ENCODE data around the gene IRX2. TPM values are rescaled to one million over a fixed set of nuclear protein-coding genes. Genes with fewer than 3 reads are reported as not detected.

IRX2 gene
- total RNA-seq, 1 donor from 2014 or later: 31.4 TPM

DNA sequence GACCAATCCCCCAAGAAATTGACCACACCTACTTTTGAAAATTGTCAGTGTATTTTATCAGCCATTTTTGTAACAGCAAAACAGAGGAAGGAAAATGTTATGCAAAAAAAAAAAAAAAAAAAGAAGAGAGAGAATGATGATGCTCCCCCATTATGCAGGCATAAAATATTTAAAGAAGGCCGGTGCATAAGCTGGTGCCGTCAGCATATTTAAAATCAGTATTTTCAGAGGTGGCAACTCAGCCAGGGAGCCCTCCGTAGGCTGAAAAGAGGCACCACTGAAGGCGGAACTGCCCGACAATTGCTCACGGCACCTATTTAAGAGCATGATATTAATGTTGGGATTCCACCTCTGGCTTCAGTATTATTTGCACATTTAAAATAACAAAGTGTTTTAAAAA lies 33.4 kb downstream of the IRX2 start:
- Mint-ChIP-seq H3K9me3 (no peaks in the 10 kb centered on the region), H3K27me3 (peaks cover 12% of the 10 kb centered on the region), H3K27ac (no peak overlapping the region)

DNA sequence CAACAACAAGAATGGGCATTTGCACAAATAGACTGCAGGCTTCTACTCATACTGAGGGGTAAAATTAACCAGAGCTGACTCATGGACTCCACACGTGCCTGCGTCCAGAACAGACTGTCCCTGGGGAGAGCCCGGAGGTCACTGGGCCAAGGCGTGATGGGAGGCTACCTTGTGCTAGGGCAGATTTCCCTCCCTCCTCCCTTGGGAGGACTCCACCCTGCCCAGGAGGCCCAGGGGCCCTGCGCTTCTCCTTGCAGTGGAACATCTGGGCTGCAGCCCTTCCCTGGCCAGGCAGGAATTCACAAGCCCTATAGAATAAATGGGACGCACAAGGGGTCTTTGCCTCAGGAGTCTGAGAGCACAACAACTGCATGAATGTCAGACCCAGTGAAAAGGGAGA lies 35.6 kb downstream of the IRX2 start:
- Mint-ChIP-seq H3K9me3 (no peaks in the 10 kb centered on the region), H3K27me3 (peaks cover 16% of the 10 kb centered on the region), H3K27ac (no peak overlapping the region), H3K4me3 (no peak overlapping the region), H3K4me1 (ENCODE audit: unreplicated experiment) (no peaks in the 10 kb centered on the region), H3K36me3 (no peaks in the 10 kb centered on the region)
- TF ChIP-seq, protein P1, sequence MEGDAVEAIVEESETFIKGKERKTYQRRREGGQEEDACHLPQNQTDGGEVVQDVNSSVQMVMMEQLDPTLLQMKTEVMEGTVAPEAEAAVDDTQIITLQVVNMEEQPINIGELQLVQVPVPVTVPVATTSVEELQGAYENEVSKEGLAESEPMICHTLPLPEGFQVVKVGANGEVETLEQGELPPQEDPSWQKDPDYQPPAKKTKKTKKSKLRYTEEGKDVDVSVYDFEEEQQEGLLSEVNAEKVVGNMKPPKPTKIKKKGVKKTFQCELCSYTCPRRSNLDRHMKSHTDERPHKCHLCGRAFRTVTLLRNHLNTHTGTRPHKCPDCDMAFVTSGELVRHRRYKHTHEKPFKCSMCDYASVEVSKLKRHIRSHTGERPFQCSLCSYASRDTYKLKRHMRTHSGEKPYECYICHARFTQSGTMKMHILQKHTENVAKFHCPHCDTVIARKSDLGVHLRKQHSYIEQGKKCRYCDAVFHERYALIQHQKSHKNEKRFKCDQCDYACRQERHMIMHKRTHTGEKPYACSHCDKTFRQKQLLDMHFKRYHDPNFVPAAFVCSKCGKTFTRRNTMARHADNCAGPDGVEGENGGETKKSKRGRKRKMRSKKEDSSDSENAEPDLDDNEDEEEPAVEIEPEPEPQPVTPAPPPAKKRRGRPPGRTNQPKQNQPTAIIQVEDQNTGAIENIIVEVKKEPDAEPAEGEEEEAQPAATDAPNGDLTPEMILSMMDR (conservative IDR thresholded peaks at IDR 0.05): no peak
- no peak for DNase-seq (ENCODE audit: extremely low spot score, unreplicated experiment)

More for the DNA sequence above, 33.4 kb downstream of the IRX2 start:
- TF ChIP-seq, protein P1 (conservative IDR thresholded peaks at IDR 0.05): no peak
- no peak for DNase-seq (ENCODE audit: extremely low spot score, unreplicated experiment)
- Mint-ChIP-seq H3K4me3 (no peak overlapping the region), H3K4me1 (ENCODE audit: unreplicated experiment) (no peaks in the 10 kb centered on the region), H3K36me3 (no peaks in the 10 kb centered on the region)

DNA sequence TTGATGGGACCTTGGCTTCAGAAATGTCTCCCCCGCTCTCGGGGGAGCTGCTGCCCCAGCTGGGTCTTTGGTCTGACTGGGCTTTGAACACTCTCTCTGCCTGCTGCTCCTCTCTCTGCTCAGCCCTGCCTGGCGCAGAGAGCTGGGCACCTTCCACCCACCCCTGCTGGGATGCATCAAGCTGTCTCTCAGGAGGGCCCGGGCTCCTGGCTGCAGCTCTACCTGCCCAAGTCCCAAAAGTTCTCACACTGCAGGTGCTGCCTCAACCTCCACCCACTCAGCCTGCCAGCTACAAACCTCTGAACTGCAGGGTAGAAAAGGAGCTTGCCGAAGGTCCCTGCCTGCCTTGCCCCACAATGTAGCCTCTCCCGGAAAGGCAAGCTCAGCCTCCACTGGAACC lies 36.7 kb downstream of the IRX2 start:
- TF ChIP-seq, protein P1 (conservative IDR thresholded peaks at IDR 0.05): no peak
- H3K4me1 Mint-ChIP-seq (ENCODE audit: unreplicated experiment): no peaks in the 10 kb centered on the region

DNA sequence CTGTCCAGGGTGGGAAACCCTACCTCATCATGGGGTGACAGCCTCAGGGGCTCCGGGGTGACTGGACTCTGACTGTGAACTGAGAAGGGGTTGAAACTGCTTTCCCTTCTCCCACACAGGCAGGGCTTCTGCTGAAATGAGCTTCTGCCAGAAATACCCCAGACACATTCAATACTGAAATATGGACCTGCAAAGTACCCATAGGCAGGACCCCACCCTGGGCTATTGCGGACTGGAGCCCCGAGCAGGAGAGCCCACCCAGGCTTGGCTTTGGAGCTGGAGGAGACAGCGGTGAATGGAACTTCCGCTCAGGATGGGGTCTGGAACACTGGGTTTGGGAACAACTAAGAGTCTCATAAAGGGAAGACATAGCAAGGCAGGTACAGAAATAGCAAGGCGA lies 37.5 kb downstream of the IRX2 start:
- H3K4me3 Mint-ChIP-seq: no peak overlapping the region
- H3K27ac Mint-ChIP-seq: no peak overlapping the region
- TF ChIP-seq, protein P1 (conservative IDR thresholded peaks at IDR 0.05): no peak
- no peaks in the 10 kb centered on the region for H3K9me3 Mint-ChIP-seq
- DNase-seq (ENCODE audit: extremely low spot score, unreplicated experiment): no peak
- H3K4me1 Mint-ChIP-seq (ENCODE audit: unreplicated experiment): no peaks in the 10 kb centered on the region
- H3K36me3 Mint-ChIP-seq: no peaks in the 10 kb centered on the region
- H3K27me3 Mint-ChIP-seq: peaks cover 16% of the 10 kb centered on the region

More for the DNA sequence above, 36.7 kb downstream of the IRX2 start:
- peaks cover 16% of the 10 kb centered on the region for H3K27me3 Mint-ChIP-seq
- no peaks in the 10 kb centered on the region for H3K36me3 Mint-ChIP-seq
- DNase-seq (ENCODE audit: extremely low spot score, unreplicated experiment): no peak
- no peaks in the 10 kb centered on the region for H3K9me3 Mint-ChIP-seq
- no peak overlapping the region for H3K27ac Mint-ChIP-seq
- no peak overlapping the region for H3K4me3 Mint-ChIP-seq

DNA sequence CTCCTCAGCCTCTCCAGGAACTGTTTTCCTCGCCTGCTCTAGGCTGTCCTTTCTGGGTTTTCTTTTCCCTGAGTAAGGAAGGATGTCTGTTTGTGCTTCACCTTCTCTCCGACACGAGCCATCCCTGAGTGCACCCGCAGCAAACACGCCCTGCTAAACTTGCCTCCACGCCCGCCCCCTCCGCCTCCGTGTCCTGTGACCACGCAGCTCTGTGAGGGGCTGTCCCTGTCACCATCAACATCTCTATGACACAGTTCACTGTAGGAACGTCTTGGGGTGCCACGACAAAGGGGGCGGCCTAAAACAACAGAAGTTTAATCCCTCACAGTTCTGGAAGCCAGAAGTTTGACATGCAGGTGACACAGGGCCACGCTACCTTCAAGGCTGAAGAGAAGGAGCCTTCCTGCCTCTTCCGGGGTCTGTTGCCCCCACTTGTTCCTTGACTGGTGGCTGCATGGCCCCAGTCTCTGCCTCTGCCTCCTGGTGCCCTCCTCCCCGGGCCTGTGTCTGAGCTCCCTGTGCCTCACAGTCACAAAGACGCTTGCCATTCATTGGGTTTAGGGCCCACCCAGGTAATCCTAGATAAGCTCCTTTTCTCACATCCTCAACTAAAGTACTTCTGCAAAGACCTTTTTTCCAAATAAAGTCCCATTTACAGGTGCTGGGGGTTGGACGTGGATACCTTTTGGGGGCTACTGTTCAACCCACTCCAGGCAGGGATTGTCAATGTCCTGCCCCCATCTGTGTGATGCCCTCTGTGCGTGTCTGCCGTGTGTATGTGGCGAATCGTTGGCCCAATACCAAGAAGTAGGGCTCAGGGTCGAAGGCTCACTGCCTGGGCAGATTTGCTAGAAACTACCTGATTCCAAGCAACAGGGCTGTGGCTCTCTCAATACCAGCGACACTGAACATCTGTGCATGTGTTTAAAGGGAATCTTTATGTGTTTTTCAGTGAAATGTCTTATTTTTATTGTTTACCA lies 39.7 kb downstream of the IRX2 start:
- H3K9me3 Mint-ChIP-seq: no peaks in the 10 kb centered on the region
- DNase-seq (ENCODE audit: extremely low spot score, unreplicated experiment): no peak
- H3K36me3 Mint-ChIP-seq: no peaks in the 10 kb centered on the region
- TF ChIP-seq, protein P1 (conservative IDR thresholded peaks at IDR 0.05): no peak
- no peak overlapping the region for H3K4me3 Mint-ChIP-seq
- peaks cover 11% of the 10 kb centered on the region for H3K27me3 Mint-ChIP-seq
- H3K27ac Mint-ChIP-seq: no peak overlapping the region
- no peaks in the 10 kb centered on the region for H3K4me1 Mint-ChIP-seq (ENCODE audit: unreplicated experiment)
